Thoracic aorta (tissue), 2 donors: ENCODE measurements around the gene ITGB1BP2. TPM values are rescaled to one million over a fixed set of nuclear protein-coding genes. Genes with fewer than 3 reads are reported as not detected.

Source experiments
- ATAC-seq: fragments of 150-250 bp; one replicate; pipeline ENCODE4 v1.8.0; 2017; ENCODE audit warnings: low read depth; ENCODE audit not compliant: insufficient number of reproducible peaks, low FRiP score
- DNase-seq: peaks from one replicate; pipeline ENCODE4 v3.0.0-alpha.2; 2020; ENCODE audit warnings: low spot score
- H3K27ac ChIP-seq, 2 donors: fragments of 200-600 bp; sonication (generic); 1 replicate in 1 of 2; 2 replicates in 1 of 2; pipeline ENCODE4 v1.5.1; 2016; ENCODE audit warnings: mild to moderate bottlenecking in 2 of 2, moderate library complexity in 2 of 2
- H3K27me3 ChIP-seq: fragments of 200-600 bp; sonication (generic); replicated peaks from 2 replicates; pipeline ENCODE4 v1.6.0; 2016; ENCODE audit warnings: mild to moderate bottlenecking; ENCODE audit not compliant: insufficient read depth
- H3K36me3 ChIP-seq: fragments of 200-600 bp; sonication (generic); one replicate; pipeline ENCODE4 v1.5.1; 2016
- H3K4me1 ChIP-seq, 2 donors: fragments of 200-600 bp; sonication (generic); 1 replicate in 1 of 2; 2 replicates in 1 of 2; pipeline versions ENCODE4 v1.5.1 to v1.6.0; 2016; ENCODE audit warnings: low read depth in 2 of 2, mild to moderate bottlenecking in 1 of 2; ENCODE audit not compliant: control insufficient read depth in 1 of 2
- H3K4me3 ChIP-seq: fragments of 200-600 bp; sonication (generic); 2 replicates; pipeline ENCODE4 v1.5.1; 2016; ENCODE audit warnings: mild to moderate bottlenecking
- H3K9me3 ChIP-seq: fragments of 200-600 bp; sonication (generic); 2 replicates; pipeline ENCODE4 v1.5.1; 2016
- CTCF ChIP-seq: fragments of 200-600 bp; sonication (generic); IDR thresholded peaks from one replicate; pipeline ENCODE4 v1.5.1; 2019; ENCODE audit warnings: antibody characterized with exemption
- total RNA-seq, 2 donors: library from RNA; depleted of rRNA; stranded (reverse); fragments of >200 nt; gene quantifications; one replicate each; pipeline versions ENCODE4 v1.1.0 to v1.2.3, GENCODE V29; 2016

Gene ITGB1BP2
- total RNA-seq, 2 donors from 2014 or later = 18.5 to 52.6 TPM

GRCh38 chrX:71282514-71283402 lies 18.8 kb upstream of the ITGB1BP2 start:
- ATAC-seq = peak; percentile 61
- Histone ChIP-seq H3K27me3 (no peaks in the 10 kb centered on the region), H3K9me3 (no peaks in the 10 kb centered on the region), H3K36me3 (no peaks in the 10 kb centered on the region), H3K4me1 (peaks cover 7 to 14% of the 10 kb centered on the region in 2 donors), H3K4me3 (peak overlapping the region; percentile 89), H3K27ac (peak overlapping the region; percentile 93 to 95)
- no peak for TF ChIP-seq CTCF
- no peak for DNase-seq

- DNase-seq (peak; percentile 51), ATAC-seq (peak; percentile 94)
- no peak for TF ChIP-seq CTCF
- no peaks in the 10 kb centered on the region for H3K9me3 ChIP-seq
- H3K4me1 ChIP-seq = peaks cover 7 to 19% of the 10 kb centered on the region in 2 donors
- no peaks in the 10 kb centered on the region for H3K27me3 ChIP-seq
- H3K27ac ChIP-seq = peak within 1 kb of the TSS; percentile 93 to 95
- no peaks in the 10 kb centered on the region for H3K36me3 ChIP-seq
- peak within 1 kb of the TSS; percentile 89 for H3K4me3 ChIP-seq
Observed at GRCh38 chrX:71283403-71284143, 18.0 kb upstream of the ITGB1BP2 start, which contains the start of gene NONO. Gene NONO, plus strand, starts transcription at chrX:71283635. Its CDS starts 7,003 bp downstream, at chrX:71290638.

- H3K27ac ChIP-seq = no peak overlapping the region
- TF ChIP-seq CTCF = no peak
- H3K27me3 ChIP-seq = no peaks in the 10 kb centered on the region
- H3K4me3 ChIP-seq = peak overlapping the region; percentile 89
- H3K36me3 ChIP-seq = no peaks in the 10 kb centered on the region
- DNase-seq (no peak), ATAC-seq (no peak)
- H3K4me1 ChIP-seq = peaks cover 7 to 23% of the 10 kb centered on the region in 2 donors
- H3K9me3 ChIP-seq = no peaks in the 10 kb centered on the region
Observed at GRCh38 chrX:71285929-71286328, 15.6 kb upstream of the ITGB1BP2 start.

GRCh38 chrX:71291381-71291780 lies 10.2 kb upstream of the ITGB1BP2 start:
- TF ChIP-seq CTCF = no peak
- Histone ChIP-seq H3K36me3 (peaks cover 32% of the 10 kb centered on the region), H3K27me3 (no peaks in the 10 kb centered on the region), H3K27ac (no peak overlapping the region), H3K4me3 (no peak overlapping the region), H3K9me3 (no peaks in the 10 kb centered on the region), H3K4me1 (peaks cover 0 to 17% of the 10 kb centered on the region in 2 donors)
- no peak for ATAC-seq
- DNase-seq = no peak
